PC-3 (cell line): Measurements from ENCODE around the gene RPS6KA2. TPM values are rescaled to one million over a fixed set of nuclear protein-coding genes. Genes with fewer than 3 reads are reported as not detected.

Experiments used
- ATAC-seq: fragments of 200-7000 bp; cut with Tn5 transposase; 2 replicates; pipeline ENCODE4 v1.9.1; 2020; ENCODE audit warnings: mild to moderate bottlenecking, moderate library complexity
- BruUV-seq: library from RNA; stranded (reverse); fragments of 400-500 nt; replicated peaks from 2 replicates; lab custom pipeline; 2021; lab: Mats Ljungman, UMichigan
- CTCF ChIA-PET: fragments of 300-600 bp; sonication (Branson Sonifier 250); formaldehyde crosslinking; loops from one replicate; lab custom pipeline; 2022; ENCODE audit warnings: antibody characterized with exemption; lab: Charles Lee
- POLR2A ChIA-PET: fragments of 300-600 bp; sonication (Branson Sonifier 250); formaldehyde crosslinking; loops from one replicate; lab custom pipeline; 2022; ENCODE audit warnings: antibody characterized with exemption; ENCODE audit not compliant: unreplicated experiment; lab: Charles Lee
- DNase-seq: peaks from one replicate; pipeline ENCODE4 v3.0.0-alpha.2; 2015
- H2AFZ ChIP-seq: fragments of 300-600 bp; sonication (generic); 2 replicates; pipeline ENCODE4 v1.6.0; 2016; ENCODE audit warnings: antibody characterized with exemption, low read length
- H3F3A ChIP-seq: fragments of 300-600 bp; sonication (generic); one replicate; pipeline ENCODE4 v1.6.0; 2017; ENCODE audit warnings: antibody characterized with exemption, low read length, control low read depth, mild to moderate bottlenecking; ENCODE audit not compliant: unreplicated experiment
- H3K27ac ChIP-seq: fragments of 300-600 bp; sonication (generic); 2 replicates; pipeline ENCODE4 v1.5.1; 2016; ENCODE audit warnings: mild to moderate bottlenecking, low read length
- H3K27me3 ChIP-seq: fragments of 300-600 bp; sonication (generic); 2 replicates; pipeline ENCODE4 v1.6.1; 2016; ENCODE audit warnings: low read length, mixed read lengths
- H3K36me3 ChIP-seq: fragments of 300-600 bp; sonication (generic); 2 replicates; pipeline ENCODE4 v1.6.1; 2016; ENCODE audit warnings: low read depth, mixed run types, low read length, mixed read lengths
- H3K4me1 ChIP-seq: fragments of 300-600 bp; sonication (generic); 2 replicates; pipeline ENCODE4 v1.5.1; 2016; ENCODE audit warnings: low read length; ENCODE audit not compliant: insufficient read depth
- H3K4me2 ChIP-seq: fragments of 300-600 bp; sonication (generic); 2 replicates; pipeline ENCODE4 v1.6.0; 2016; ENCODE audit warnings: low read length
- H3K4me3 ChIP-seq: fragments of 300-600 bp; sonication (generic); 2 replicates; pipeline ENCODE4 v1.5.1; 2016; ENCODE audit warnings: mild to moderate bottlenecking, low read length, mixed read lengths
- H3K79me2 ChIP-seq: fragments of 300-600 bp; sonication (generic); 2 replicates; pipeline ENCODE4 v1.6.1; 2017; ENCODE audit warnings: low read length, mixed read lengths
- H3K9ac ChIP-seq: fragments of 300-600 bp; sonication (generic); 2 replicates; pipeline ENCODE4 v1.6.0; 2016; ENCODE audit warnings: mild to moderate bottlenecking, low read length
- H3K9me2 ChIP-seq: fragments of 300-600 bp; sonication (generic); replicated peaks from 2 replicates; pipeline ENCODE4 v1.6.1; 2016; ENCODE audit warnings: mixed run types, low read length, mixed read lengths
- H3K9me3 ChIP-seq: fragments of 300-600 bp; sonication (generic); 2 replicates; pipeline ENCODE4 v1.6.1; 2016; ENCODE audit warnings: low read length, mixed read lengths
- H4K20me1 ChIP-seq: fragments of 300-600 bp; sonication (generic); 2 replicates; pipeline ENCODE4 v1.6.1; 2016; ENCODE audit warnings: low read length, mixed read lengths
- CTCF ChIP-seq: fragments of 300-600 bp; sonication (generic); conservative IDR thresholded peaks from 2 replicates; pipeline ENCODE4 v1.5.1; 2017; ENCODE audit warnings: antibody characterized with exemption, low read depth, mild to moderate bottlenecking, low read length
- EZH2 ChIP-seq: fragments of 300-600 bp; sonication (generic); IDR thresholded peaks from one replicate; pipeline ENCODE4 v1.6.1; 2017; ENCODE audit warnings: antibody characterized with exemption, mild to moderate bottlenecking, low read length; ENCODE audit not compliant: unreplicated experiment
- EZH2phosphoT487 ChIP-seq: fragments of 300-600 bp; sonication (generic); IDR thresholded peaks from 2 replicates; pipeline ENCODE4 v1.6.1; 2018; ENCODE audit warnings: mild to moderate bottlenecking, antibody characterized with exemption, low read length, borderline replicate concordance
- intact Hi-C: fragments of 100-400 bp; cut with micrococcal nuclease; formaldehyde crosslinking; loops from 2 replicates; pipeline ENCODE4 v1.9.0; 2023
- total RNA-seq: library from RNA; depleted of rRNA; stranded (reverse); fragments of >200 nt; gene quantifications from 2 replicates; pipeline ENCODE4 v1.2.3, GENCODE V29; 2014

RPS6KA2 gene
- total RNA-seq, 1 experiment from 2014 or later: 5.1 TPM

DNA sequence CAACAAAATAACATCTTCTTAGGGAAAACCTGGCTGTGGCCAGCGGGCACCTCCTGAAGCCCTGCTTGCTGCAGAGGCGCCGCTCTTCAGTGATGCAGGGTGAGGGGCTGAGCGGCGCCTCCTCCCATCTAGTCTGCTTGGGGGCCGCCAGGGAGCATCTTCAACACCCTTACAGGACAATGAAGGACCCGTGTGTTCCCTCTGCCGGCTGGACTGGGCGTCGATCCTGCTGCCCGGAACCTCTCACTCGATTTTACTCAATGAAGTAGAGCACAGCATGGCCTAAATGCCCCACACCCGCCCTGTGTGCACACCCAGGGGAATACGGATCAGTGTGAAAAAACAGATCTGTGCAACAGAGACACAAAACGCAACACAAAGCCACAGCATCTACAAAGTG, 215.8 kb downstream of the RPS6KA2 start:
- CTCF ChIA-PET: no interaction called here
- ATAC-seq: no peak

GRCh38 chr6:166410426-166410935, 216.6 kb downstream of the RPS6KA2 start:
- DNase-seq: no peak
- H3F3A ChIP-seq: no peaks in the 10 kb centered on the region
- no peak overlapping the region for H3K9ac ChIP-seq
- no TSS peak for BruUV-seq
- H3K4me2 ChIP-seq: no peak overlapping the region
- intact Hi-C loops: no loop called here
- no peaks in the 10 kb centered on the region for H3K9me2 ChIP-seq
- H3K4me3 ChIP-seq: no peak overlapping the region
- ChIA-PET CTCF (no interaction called here), POLR2A (no interaction called here)
- no peaks in the 10 kb centered on the region for H4K20me1 ChIP-seq
- H3K27me3 ChIP-seq: no peaks in the 10 kb centered on the region
- no peak for ATAC-seq
- H2AFZ ChIP-seq: no peak overlapping the region
- H3K9me3 ChIP-seq: no peaks in the 10 kb centered on the region
- H3K27ac ChIP-seq: no peak overlapping the region
- TF ChIP-seq EZH2phosphoT487: no peak
- no peak for TF ChIP-seq CTCF
- no peak for TF ChIP-seq EZH2
- H3K4me1 ChIP-seq: no peaks in the 10 kb centered on the region
- H3K79me2 ChIP-seq: no peaks in the 10 kb centered on the region
- H3K36me3 ChIP-seq: no peaks in the 10 kb centered on the region

More for the DNA sequence above, 215.8 kb downstream of the RPS6KA2 start:
- intact Hi-C loops: no loop called here
- H4K20me1 ChIP-seq: no peaks in the 10 kb centered on the region
- H3K9ac ChIP-seq: no peak overlapping the region
- no peak overlapping the region for H3K27ac ChIP-seq
- POLR2A ChIA-PET: no interaction called here
- no peaks in the 10 kb centered on the region for H3K36me3 ChIP-seq
- H3K9me3 ChIP-seq: no peaks in the 10 kb centered on the region
- no TSS peak for BruUV-seq
- H3F3A ChIP-seq: no peaks in the 10 kb centered on the region
- H3K4me3 ChIP-seq: no peak overlapping the region
- H3K4me2 ChIP-seq: no peak overlapping the region
- no peak for TF ChIP-seq EZH2
- no peak for TF ChIP-seq EZH2phosphoT487
- TF ChIP-seq CTCF: no peak
- no peaks in the 10 kb centered on the region for H3K79me2 ChIP-seq
- no peak for DNase-seq
- H3K27me3 ChIP-seq: no peaks in the 10 kb centered on the region
- H3K9me2 ChIP-seq: no peaks in the 10 kb centered on the region
- no peak overlapping the region for H2AFZ ChIP-seq
- no peaks in the 10 kb centered on the region for H3K4me1 ChIP-seq

DNA sequence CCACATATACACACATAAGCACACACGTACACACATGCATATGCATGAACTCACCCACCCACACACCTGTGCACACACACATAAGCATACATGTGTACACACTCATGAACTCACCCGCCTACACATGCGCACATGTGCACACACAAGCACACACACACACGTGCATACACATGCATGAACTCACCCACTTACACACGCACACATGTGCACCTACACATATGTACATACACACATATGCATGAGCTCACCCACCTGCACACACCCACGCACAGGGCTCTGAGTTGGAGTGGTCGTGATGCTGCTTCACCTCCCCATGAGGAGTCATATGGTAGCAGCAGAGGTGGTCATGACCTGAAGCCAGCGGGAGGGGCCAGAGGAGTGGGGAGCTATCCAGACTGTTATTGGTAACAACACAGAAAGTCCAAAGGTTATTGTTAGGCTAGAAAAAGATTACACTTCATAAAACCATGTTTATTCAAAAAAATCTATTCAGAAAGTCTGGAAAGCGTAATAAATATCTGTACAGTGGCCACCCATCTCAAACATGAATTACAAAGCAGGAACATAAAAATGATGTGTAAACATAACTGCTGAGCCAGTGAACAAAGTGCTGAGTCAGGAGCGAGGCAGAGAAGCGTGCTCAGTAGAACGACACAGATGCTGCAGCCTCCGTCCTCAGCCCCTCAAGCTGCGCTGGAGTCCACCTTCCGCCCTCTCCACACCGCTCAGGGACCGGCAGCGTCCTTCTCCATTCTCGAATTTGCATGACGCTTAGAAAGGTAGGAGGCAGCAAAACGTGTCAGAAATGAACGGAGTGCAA, 217.9 kb downstream of the RPS6KA2 start:
- no peaks in the 10 kb centered on the region for H3K27me3 ChIP-seq
- no peak for ATAC-seq
- BruUV-seq: no TSS peak

More for the DNA sequence above, 217.9 kb downstream of the RPS6KA2 start:
- DNase-seq: no peak
- TF ChIP-seq EZH2phosphoT487 (no peak), EZH2 (no peak), CTCF (no peak)
- H3K4me3 ChIP-seq: no peak overlapping the region
- H3K36me3 ChIP-seq: no peaks in the 10 kb centered on the region
- no peaks in the 10 kb centered on the region for H3F3A ChIP-seq
- no peaks in the 10 kb centered on the region for H3K9me2 ChIP-seq
- H2AFZ ChIP-seq: no peak overlapping the region
- H3K79me2 ChIP-seq: no peaks in the 10 kb centered on the region
- intact Hi-C loops: no loop called here
- no peak overlapping the region for H3K27ac ChIP-seq
- no peaks in the 10 kb centered on the region for H4K20me1 ChIP-seq
- no peak overlapping the region for H3K9ac ChIP-seq
- H3K4me1 ChIP-seq: no peaks in the 10 kb centered on the region
- ChIA-PET CTCF (no interaction called here), POLR2A (no interaction called here)
- H3K4me2 ChIP-seq: no peak overlapping the region
- H3K9me3 ChIP-seq: no peaks in the 10 kb centered on the region
